Neural cell (in vitro differentiated cells): Measurements from ENCODE around the gene PCDHGB6. TPM values are rescaled to one million over a fixed set of nuclear protein-coding genes. Genes with fewer than 3 reads are reported as not detected.

Experiments
- H2AFZ ChIP-seq: fragments of 200-600, 300-800 bp; sonication (generic), shearing (Covaris generic); 2 replicates; pipeline ENCODE4 v1.6.0; 2014; ENCODE audit warnings: low read depth, mild to moderate bottlenecking, antibody characterized with exemption, low read length, moderate library complexity
- H3F3A ChIP-seq: fragments of 200-600 bp; shearing (Covaris generic); 2 replicates; pipeline ENCODE4 v1.6.1; 2016; ENCODE audit warnings: mild to moderate bottlenecking, moderate library complexity, mixed read lengths, antibody characterized with exemption, low read length; ENCODE audit not compliant: insufficient read depth, poor library complexity, severe bottlenecking
- H3K27ac ChIP-seq: fragments of 200-600, 300-800 bp; sonication (generic), shearing (Covaris generic); 2 replicates; pipeline ENCODE4 v1.5.1; 2014; ENCODE audit warnings: mild to moderate bottlenecking, low read length, moderate library complexity
- H3K27me3 ChIP-seq: fragments of 300-800, 200-600 bp; sonication (generic), shearing (Covaris generic); 2 replicates; pipeline ENCODE4 v1.6.0; 2014; ENCODE audit warnings: mild to moderate bottlenecking, low read depth, low read length, moderate library complexity; ENCODE audit not compliant: insufficient read depth
- H3K36me3 ChIP-seq: fragments of 300-800, 200-600 bp; sonication (generic), shearing (Covaris generic); 2 replicates; pipeline ENCODE4 v1.5.1; 2014; ENCODE audit warnings: mild to moderate bottlenecking, antibody characterized with exemption, low read length, moderate library complexity; ENCODE audit not compliant: insufficient read depth
- H3K4me2 ChIP-seq: fragments of 300-800, 200-600 bp; sonication (generic), shearing (Covaris generic); 2 replicates; pipeline ENCODE4 v1.6.0; 2014; ENCODE audit warnings: mild to moderate bottlenecking, low read length
- H3K4me3 ChIP-seq: fragments of 300-800, 200-600 bp; sonication (generic), shearing (Covaris generic); 2 replicates; pipeline ENCODE4 v1.5.1; 2014; ENCODE audit warnings: mild to moderate bottlenecking, low read length, moderate library complexity
- H3K79me2 ChIP-seq: fragments of 200-600 bp; shearing (Covaris generic); replicated peaks from 2 replicates; pipeline ENCODE4 v1.6.0; 2014; ENCODE audit warnings: mild to moderate bottlenecking, low read length, moderate library complexity; ENCODE audit not compliant: insufficient read depth
- H3K9ac ChIP-seq: fragments of 300-800, 200-600 bp; sonication (generic), shearing (Covaris generic); 2 replicates; pipeline ENCODE4 v1.6.1; 2016; ENCODE audit warnings: mild to moderate bottlenecking, low read length, mixed read lengths
- H3K9me2 ChIP-seq: fragments of 200-600 bp; shearing (Covaris generic); 2 replicates; pipeline ENCODE4 v1.6.1; 2016; ENCODE audit warnings: mild to moderate bottlenecking, low read length, mixed read lengths; ENCODE audit not compliant: insufficient read depth
- H3K9me3 ChIP-seq: fragments of 200-600, 300-800 bp; sonication (generic), shearing (Covaris generic); 2 replicates; pipeline ENCODE4 v1.6.1; 2016; ENCODE audit warnings: mild to moderate bottlenecking, mixed run types, low read length, moderate library complexity, mixed read lengths
- H4K20me1 ChIP-seq: fragments of 200-600 bp; shearing (Covaris generic); 2 replicates; pipeline ENCODE4 v1.6.1; 2016; ENCODE audit warnings: mild to moderate bottlenecking, mixed run types; ENCODE audit not compliant: insufficient read depth
- EP300 ChIP-seq: fragments of 450-650 bp; conservative IDR thresholded peaks from 2 replicates; pipeline ENCODE4 v1.6.1; 2014; ENCODE audit warnings: antibody characterized with exemption, mild to moderate bottlenecking, moderate library complexity; ENCODE audit not compliant: poor library complexity, severe bottlenecking
- EZH2 ChIP-seq: fragments of 200-600, 300-800 bp; shearing (Covaris generic), sonication (generic); IDR thresholded peaks from 2 replicates; pipeline ENCODE4 v1.6.1; 2014; ENCODE audit warnings: antibody characterized with exemption, low read length, borderline replicate concordance, mild to moderate bottlenecking; ENCODE audit not compliant: insufficient read depth, poor library complexity, severe bottlenecking
- RAD21 ChIP-seq: fragments of 450-650 bp; conservative IDR thresholded peaks from 2 replicates; pipeline ENCODE4 v1.6.1; 2014; ENCODE audit warnings: antibody characterized with exemption, mild to moderate bottlenecking, moderate library complexity
- REST ChIP-seq: IDR thresholded peaks from 2 replicates; pipeline ENCODE4 v1.6.1; 2012; ENCODE audit warnings: borderline replicate concordance
- SMC3 ChIP-seq: fragments of 450-650 bp; conservative IDR thresholded peaks from 2 replicates; pipeline ENCODE4 v1.6.1; 2014; ENCODE audit warnings: antibody characterized with exemption, mild to moderate bottlenecking, moderate library complexity; ENCODE audit not compliant: poor library complexity
- TAF1 ChIP-seq: IDR thresholded peaks from 2 replicates; pipeline ENCODE4 v1.6.1; 2012; ENCODE audit warnings: low read depth
- polyA plus RNA-seq: library from polyadenylated mRNA; depleted of rRNA; stranded (reverse); fragments of >200 nt; gene quantifications from 2 replicates; pipeline ENCODE4 v1.2.3, GENCODE V29; 2014

PCDHGB6 gene
- polyA plus RNA-seq, 1 donor from 2014 or later, result 29.2 TPM

GRCh38 chr5:141434006-141434405 is 26.2 kb downstream of the PCDHGB6 start:
- Histone ChIP-seq H3K27ac (no peak overlapping the region), H3K27me3 (no peaks in the 10 kb centered on the region), H3K9ac (no peak overlapping the region), H3F3A (no peaks in the 10 kb centered on the region), H2AFZ (no peak overlapping the region), H4K20me1 (no peaks in the 10 kb centered on the region), H3K9me3 (peaks cover 46% of the 10 kb centered on the region), H3K79me2 (peaks cover 21% of the 10 kb centered on the region), H3K9me2 (no peaks in the 10 kb centered on the region), H3K36me3 (peaks cover 20% of the 10 kb centered on the region), H3K4me3 (no peak overlapping the region), H3K4me2 (no peak overlapping the region)
- TF ChIP-seq REST, result no peak
- no peak for TF ChIP-seq TAF1
- TF ChIP-seq EZH2, result no peak
- no peak for TF ChIP-seq EP300
- no peak for TF ChIP-seq SMC3

GRCh38 chr5:141437221-141437620 is 29.4 kb downstream of the PCDHGB6 start:
- Histone ChIP-seq H3K9me3 (peaks cover 53% of the 10 kb centered on the region), H3K36me3 (peaks cover 17% of the 10 kb centered on the region), H3F3A (no peaks in the 10 kb centered on the region), H3K9ac (no peak overlapping the region), H3K27me3 (no peaks in the 10 kb centered on the region), H2AFZ (no peak overlapping the region), H3K4me2 (no peak overlapping the region), H3K27ac (no peak overlapping the region), H4K20me1 (no peaks in the 10 kb centered on the region), H3K79me2 (peaks cover 23% of the 10 kb centered on the region), H3K9me2 (no peaks in the 10 kb centered on the region), H3K4me3 (no peak overlapping the region)
- no peak for TF ChIP-seq REST

DNA sequence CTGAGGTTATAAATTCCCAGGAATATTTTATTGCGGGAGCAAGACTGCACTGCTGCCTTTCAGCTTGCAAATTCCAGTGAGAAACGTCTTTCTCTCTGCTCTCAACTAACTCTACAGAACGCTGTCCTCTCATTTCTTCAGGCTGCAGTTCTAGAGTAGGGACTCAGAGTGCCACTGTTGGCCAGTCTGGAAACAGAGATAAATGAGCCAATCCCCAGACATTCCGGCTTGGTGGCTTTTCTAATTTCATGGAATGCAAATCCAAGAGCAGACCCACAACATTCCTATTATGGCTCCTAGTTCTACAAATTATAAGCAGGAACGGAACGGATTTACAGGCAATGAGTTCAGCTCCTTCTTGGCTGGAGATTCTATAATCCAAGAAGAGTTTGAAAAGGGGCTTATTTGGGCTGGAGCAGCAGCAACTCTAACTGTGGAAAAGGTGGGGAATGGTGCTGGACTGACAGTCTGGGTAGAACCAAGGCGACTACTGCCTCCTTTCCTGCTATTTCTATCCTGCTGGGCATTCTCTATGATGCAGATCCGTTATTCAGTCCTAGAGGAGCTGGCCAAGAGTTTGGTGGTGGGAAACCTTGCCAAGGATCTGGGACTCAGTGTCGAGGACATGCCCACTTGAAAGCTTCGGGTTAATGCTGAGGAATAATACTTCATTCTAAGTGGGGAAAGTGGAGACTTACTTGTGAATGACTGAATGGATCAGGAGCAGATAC is 31.8 kb downstream of the PCDHGB6 start:
- Histone ChIP-seq H3K4me2 (no peak overlapping the region), H3K9me2 (no peaks in the 10 kb centered on the region), H3K79me2 (peaks cover 33% of the 10 kb centered on the region), H3K36me3 (peaks cover 18% of the 10 kb centered on the region), H3K27me3 (no peaks in the 10 kb centered on the region), H3K27ac (no peak overlapping the region), H3F3A (no peaks in the 10 kb centered on the region), H3K4me3 (no peak overlapping the region), H3K9ac (no peak overlapping the region), H4K20me1 (no peaks in the 10 kb centered on the region), H3K9me3 (peaks cover 43% of the 10 kb centered on the region), H2AFZ (no peak overlapping the region)
- TF ChIP-seq TAF1 (no peak), RAD21 (no peak)
